GM12872 (cell line): ENCODE measurements around the gene UQCRC1.

Experiments
- CTCF ChIP-seq: IDR thresholded peaks from 3 replicates; pipeline ENCODE4 v1.5.1; 2011; ENCODE audit warnings: low read depth, mild to moderate bottlenecking, low read length, moderate library complexity; ENCODE audit not compliant: insufficient read depth

UQCRC1 gene

GRCh38 chr3:48576647-48577046 lies 32.8 kb downstream of the UQCRC1 start:
- TF ChIP-seq CTCF, result no peak

- no peak for TF ChIP-seq CTCF
Observed at GRCh38 chr3:48575366-48575765, 34.1 kb downstream of the UQCRC1 start.

GRCh38 chr3:48573973-48574585 lies 35.4 kb downstream of the UQCRC1 start:
- no peak for TF ChIP-seq CTCF

DNA sequence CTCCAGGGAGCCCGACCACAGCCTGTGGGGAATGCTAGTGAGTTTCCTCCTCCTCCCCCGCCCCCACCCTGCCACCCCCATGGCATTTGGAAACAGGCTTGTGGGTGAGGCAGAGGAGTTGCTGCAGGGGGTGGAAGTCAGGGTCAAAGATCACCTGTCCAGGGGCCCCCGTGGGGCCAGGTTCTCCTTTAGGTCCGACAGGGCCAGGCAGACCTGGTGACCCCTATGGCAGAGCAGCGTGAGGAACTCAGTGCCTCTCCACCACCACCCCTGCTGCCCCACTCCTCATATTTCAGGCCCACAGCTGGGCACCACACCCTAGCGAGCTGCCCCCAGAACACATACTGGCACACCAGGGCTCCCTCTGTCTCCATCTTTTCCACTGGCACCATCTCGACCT lies 36.9 kb downstream of the UQCRC1 start:
- TF ChIP-seq CTCF, result no peak

- no peak for TF ChIP-seq CTCF
Observed at GRCh38 chr3:48571938-48572337, 37.5 kb downstream of the UQCRC1 start.

GRCh38 chr3:48569808-48570450 lies 39.5 kb downstream of the UQCRC1 start:
- TF ChIP-seq CTCF, result no peak

- TF ChIP-seq CTCF, result no peak
Observed at GRCh38 chr3:48569400-48569799, 40.0 kb downstream of the UQCRC1 start.
